Thoracic aorta (tissue), 2 donors: ENCODE results near the gene PDGFC. TPM values are rescaled to one million over a fixed set of nuclear protein-coding genes. Genes with fewer than 3 reads are reported as not detected.
A peak's percentile ranks its signal among the peaks of the same experiment; 100 is the strongest.

ENCODE experiments used
- ATAC-seq: fragments of 150-250 bp; one replicate; pipeline ENCODE4 v1.8.0; 2017; ENCODE audit warnings: low read depth; ENCODE audit not compliant: insufficient number of reproducible peaks, low FRiP score
- DNase-seq: peaks from one replicate; pipeline ENCODE4 v3.0.0-alpha.2; 2020; ENCODE audit warnings: low spot score
- H3K27ac ChIP-seq, 2 donors: fragments of 200-600 bp; sonication (generic); 1 replicate in 1 of 2; 2 replicates in 1 of 2; pipeline ENCODE4 v1.5.1; 2016; ENCODE audit warnings: mild to moderate bottlenecking in 2 of 2, moderate library complexity in 2 of 2
- H3K27me3 ChIP-seq: fragments of 200-600 bp; sonication (generic); replicated peaks from 2 replicates; pipeline ENCODE4 v1.6.0; 2016; ENCODE audit warnings: mild to moderate bottlenecking; ENCODE audit not compliant: insufficient read depth
- H3K36me3 ChIP-seq: fragments of 200-600 bp; sonication (generic); one replicate; pipeline ENCODE4 v1.5.1; 2016
- H3K4me1 ChIP-seq, 2 donors: fragments of 200-600 bp; sonication (generic); 1 replicate in 1 of 2; 2 replicates in 1 of 2; pipeline versions ENCODE4 v1.5.1 to v1.6.0; 2016; ENCODE audit warnings: low read depth in 2 of 2, mild to moderate bottlenecking in 1 of 2; ENCODE audit not compliant: control insufficient read depth in 1 of 2
- H3K4me3 ChIP-seq: fragments of 200-600 bp; sonication (generic); 2 replicates; pipeline ENCODE4 v1.5.1; 2016; ENCODE audit warnings: mild to moderate bottlenecking
- H3K9me3 ChIP-seq: fragments of 200-600 bp; sonication (generic); 2 replicates; pipeline ENCODE4 v1.5.1; 2016
- total RNA-seq, 2 donors: library from RNA; depleted of rRNA; stranded (reverse); fragments of >200 nt; gene quantifications; one replicate each; pipeline versions ENCODE4 v1.1.0 to v1.2.3, GENCODE V29; 2016
- TF ChIP-seq, protein P1 (sequence below): fragments of 200-600 bp; sonication (generic); IDR thresholded peaks from one replicate; pipeline ENCODE4 v1.5.1; 2019; ENCODE audit warnings: antibody characterized with exemption

The PDGFC gene
- total RNA-seq, 2 donors from 2014 or later: 31.4 to 32.8 TPM

- peak overlapping the region; percentile 56 for H3K4me3 ChIP-seq
- H3K36me3 ChIP-seq: no peaks in the 10 kb centered on the region
- no peaks in the 10 kb centered on the region for H3K27me3 ChIP-seq
- peak; percentile 8 for DNase-seq
- no peaks in the 10 kb centered on the region for H3K9me3 ChIP-seq
- TF ChIP-seq, protein P1, sequence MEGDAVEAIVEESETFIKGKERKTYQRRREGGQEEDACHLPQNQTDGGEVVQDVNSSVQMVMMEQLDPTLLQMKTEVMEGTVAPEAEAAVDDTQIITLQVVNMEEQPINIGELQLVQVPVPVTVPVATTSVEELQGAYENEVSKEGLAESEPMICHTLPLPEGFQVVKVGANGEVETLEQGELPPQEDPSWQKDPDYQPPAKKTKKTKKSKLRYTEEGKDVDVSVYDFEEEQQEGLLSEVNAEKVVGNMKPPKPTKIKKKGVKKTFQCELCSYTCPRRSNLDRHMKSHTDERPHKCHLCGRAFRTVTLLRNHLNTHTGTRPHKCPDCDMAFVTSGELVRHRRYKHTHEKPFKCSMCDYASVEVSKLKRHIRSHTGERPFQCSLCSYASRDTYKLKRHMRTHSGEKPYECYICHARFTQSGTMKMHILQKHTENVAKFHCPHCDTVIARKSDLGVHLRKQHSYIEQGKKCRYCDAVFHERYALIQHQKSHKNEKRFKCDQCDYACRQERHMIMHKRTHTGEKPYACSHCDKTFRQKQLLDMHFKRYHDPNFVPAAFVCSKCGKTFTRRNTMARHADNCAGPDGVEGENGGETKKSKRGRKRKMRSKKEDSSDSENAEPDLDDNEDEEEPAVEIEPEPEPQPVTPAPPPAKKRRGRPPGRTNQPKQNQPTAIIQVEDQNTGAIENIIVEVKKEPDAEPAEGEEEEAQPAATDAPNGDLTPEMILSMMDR: no peak
- H3K27ac ChIP-seq: peak overlapping the region; percentile 76 to 86
- peaks cover 60 to 75% of the 10 kb centered on the region in 2 donors for H3K4me1 ChIP-seq
- peak; percentile 75 for ATAC-seq
Measured at GRCh38 chr4:156771171-156771837, 200.3 kb downstream of the PDGFC start.

- no peaks in the 10 kb centered on the region for H3K27me3 ChIP-seq
- ATAC-seq: no peak
- peaks cover 48 to 64% of the 10 kb centered on the region in 2 donors for H3K4me1 ChIP-seq
- H3K27ac ChIP-seq: peak overlapping the region; percentile 76 to 86
- H3K4me3 ChIP-seq: no peak overlapping the region
- no peaks in the 10 kb centered on the region for H3K9me3 ChIP-seq
- DNase-seq: no peak
- no peaks in the 10 kb centered on the region for H3K36me3 ChIP-seq
- TF ChIP-seq, protein P1: no peak
Measured at GRCh38 chr4:156770140-156770539, 201.5 kb downstream of the PDGFC start.

GRCh38 chr4:156767911-156768415 lies 203.6 kb downstream of the PDGFC start:
- H3K4me3 ChIP-seq: no peak overlapping the region
- H3K36me3 ChIP-seq: no peaks in the 10 kb centered on the region
- no peaks in the 10 kb centered on the region for H3K27me3 ChIP-seq
- H3K9me3 ChIP-seq: no peaks in the 10 kb centered on the region
- DNase-seq (no peak), ATAC-seq (no peak)
- TF ChIP-seq, protein P1: no peak
- peak overlapping the region in 1 of 2 donors; percentile 54 for H3K27ac ChIP-seq
- H3K4me1 ChIP-seq: peaks cover 42 to 65% of the 10 kb centered on the region in 2 donors

- no peak overlapping the region for H3K27ac ChIP-seq
- H3K4me3 ChIP-seq: no peak overlapping the region
- TF ChIP-seq, protein P1: no peak
- no peaks in the 10 kb centered on the region for H3K9me3 ChIP-seq
- ATAC-seq (no peak), DNase-seq (no peak)
- H3K4me1 ChIP-seq: peaks cover 40 to 56% of the 10 kb centered on the region in 2 donors
- no peaks in the 10 kb centered on the region for H3K27me3 ChIP-seq
- no peaks in the 10 kb centered on the region for H3K36me3 ChIP-seq
Measured at GRCh38 chr4:156766846-156767245, 204.8 kb downstream of the PDGFC start.

- Histone ChIP-seq H3K36me3 (no peaks in the 10 kb centered on the region), H3K27ac (no peak overlapping the region), H3K27me3 (no peaks in the 10 kb centered on the region), H3K4me3 (no peak overlapping the region), H3K9me3 (no peaks in the 10 kb centered on the region), H3K4me1 (peaks cover 34 to 54% of the 10 kb centered on the region in 2 donors)
- DNase-seq (no peak), ATAC-seq (no peak)
- TF ChIP-seq, protein P1: no peak
Measured at GRCh38 chr4:156765277-156765676, 206.3 kb downstream of the PDGFC start.
